Fibroblast of pulmonary artery (primary cell): ENCODE data around the gene DNM2.

Experiments used
- DNase-seq: peaks from one replicate; pipeline ENCODE4 v3.0.0-alpha.2; 2010; ENCODE audit warnings: low read depth
- H3K4me3 ChIP-seq: replicated peaks from 2 replicates; pipeline ENCODE4 v1.5.1; 2011; ENCODE audit warnings: low read depth, mild to moderate bottlenecking, control low read depth, low read length, moderate library complexity
- CTCF ChIP-seq: IDR thresholded peaks from 2 replicates; pipeline ENCODE4 v1.5.1; 2011; ENCODE audit warnings: mild to moderate bottlenecking, control low read depth, low read length, inconsistent platforms; ENCODE audit errors: missing control alignments

The DNM2 gene

GRCh38 chr19:10678813-10679212 is 39.1 kb upstream of the DNM2 start:
- no peak overlapping the region for H3K4me3 ChIP-seq
- TF ChIP-seq CTCF, result no peak
- DNase-seq, result no peak

- H3K4me3 ChIP-seq, result no peak overlapping the region
- no peak for TF ChIP-seq CTCF
- DNase-seq, result no peak
Observed at GRCh38 chr19:10679743-10680142, 38.1 kb upstream of the DNM2 start.

GRCh38 chr19:10680545-10681135 is 37.2 kb upstream of the DNM2 start:
- no peak overlapping the region for H3K4me3 ChIP-seq
- no peak for TF ChIP-seq CTCF
- DNase-seq, result no peak

GRCh38 chr19:10681658-10682057 is 36.2 kb upstream of the DNM2 start:
- TF ChIP-seq CTCF, result no peak
- no peak overlapping the region for H3K4me3 ChIP-seq
- DNase-seq, result no peak

GRCh38 chr19:10682397-10683063 is 35.3 kb upstream of the DNM2 start:
- no peak overlapping the region for H3K4me3 ChIP-seq
- no peak for TF ChIP-seq CTCF
- DNase-seq, result no peak

- DNase-seq, result no peak
- no peak overlapping the region for H3K4me3 ChIP-seq
- no peak for TF ChIP-seq CTCF
Observed at GRCh38 chr19:10683064-10683426, 34.8 kb upstream of the DNM2 start.

GRCh38 chr19:10683582-10683981 is 34.3 kb upstream of the DNM2 start:
- no peak overlapping the region for H3K4me3 ChIP-seq
- TF ChIP-seq CTCF, result no peak
- DNase-seq, result no peak
